Skin epidermis (tissue), 12 donors: ENCODE data around the gene EIF2B5.

Source experiments
- H3K27ac ChIP-seq, 21 experiments: fragments of 200-600 bp; sonication (generic) in 11 of 21; one replicate each; pipeline ENCODE4 v1.5.0; 2020; ENCODE audit warnings: mild to moderate bottlenecking in 3 of 21, inconsistent platforms in 2 of 21, moderate library complexity in 2 of 21
- H3K4me3 ChIP-seq, 7 experiments: fragments of 200-600 bp; sonication (generic) in 2 of 7; one replicate each; pipeline ENCODE4 v1.5.0; 2020; ENCODE audit warnings: inconsistent platforms in 2 of 7, mild to moderate bottlenecking in 2 of 7, moderate library complexity in 1 of 7

EIF2B5 gene

GRCh38 chr3:184169896-184170875 lies 35.0 kb downstream of the EIF2B5 start:
- H3K27ac ChIP-seq, result no peak overlapping the region
- no peak overlapping the region for H3K4me3 ChIP-seq

- Histone ChIP-seq H3K27ac (peak overlapping the region in 2 of 21 experiments; percentile 34 to 50), H3K4me3 (no peak overlapping the region)
Observed at GRCh38 chr3:184171562-184171961, 36.4 kb downstream of the EIF2B5 start.

GRCh38 chr3:184172681-184173373 lies 37.7 kb downstream of the EIF2B5 start:
- no peak overlapping the region for H3K4me3 ChIP-seq
- H3K27ac ChIP-seq, result peak overlapping the region in 2 of 21 experiments; percentile 2 to 34

GRCh38 chr3:184173374-184173722 lies 38.2 kb downstream of the EIF2B5 start:
- Histone ChIP-seq H3K4me3 (no peak overlapping the region), H3K27ac (peak overlapping the region in 7 of 21 experiments; percentile 8 to 68 (median 35))

- Histone ChIP-seq H3K4me3 (peak overlapping the region in 1 of 7 experiments; percentile 94), H3K27ac (peak overlapping the region in 13 of 21 experiments; percentile 6 to 98 (median 47))
Observed at GRCh38 chr3:184174284-184174645, 39.1 kb downstream of the EIF2B5 start.

GRCh38 chr3:184174646-184175492 lies 39.7 kb downstream of the EIF2B5 start, which contains the start of gene AP2M1:
TSS of gene AP2M1 (plus strand) at chr3:184174855. CDS start at chr3:184176994, 2,139 bp downstream.
- Histone ChIP-seq H3K27ac (peak within 1 kb of the TSS; percentile 62 to 98 (median 96)), H3K4me3 (peak within 1 kb of the TSS; percentile 72 to 100 (median 94))

- Histone ChIP-seq H3K27ac (peak overlapping the region; percentile 62 to 98 (median 96)), H3K4me3 (peak overlapping the region; percentile 72 to 100 (median 94))
Observed at GRCh38 chr3:184175506-184175905, 40.3 kb downstream of the EIF2B5 start.

GRCh38 chr3:184175981-184176376 lies 40.8 kb downstream of the EIF2B5 start:
- Histone ChIP-seq H3K27ac (peak overlapping the region in 20 of 21 experiments; percentile 59 to 98 (median 96)), H3K4me3 (peak overlapping the region; percentile 72 to 100 (median 94))

- Histone ChIP-seq H3K27ac (peak overlapping the region in 20 of 21 experiments; percentile 59 to 98 (median 96)), H3K4me3 (peak overlapping the region; percentile 72 to 100 (median 94))
Observed at GRCh38 chr3:184176377-184177330, 41.5 kb downstream of the EIF2B5 start.

- peak overlapping the region in 2 of 7 experiments; percentile 72 to 94 for H3K4me3 ChIP-seq
- peak overlapping the region in 20 of 21 experiments; percentile 46 to 98 (median 94) for H3K27ac ChIP-seq
Observed at GRCh38 chr3:184177331-184177731, 42.2 kb downstream of the EIF2B5 start.

GRCh38 chr3:184177767-184178306 lies 42.7 kb downstream of the EIF2B5 start:
- peak overlapping the region in 10 of 21 experiments; percentile 15 to 98 (median 95) for H3K27ac ChIP-seq
- no peak overlapping the region for H3K4me3 ChIP-seq

GRCh38 chr3:184178521-184179138 lies 43.5 kb downstream of the EIF2B5 start:
- H3K4me3 ChIP-seq, result no peak overlapping the region
- peak overlapping the region in 2 of 21 experiments; percentile 15 to 29 for H3K27ac ChIP-seq

GRCh38 chr3:184180165-184180564 lies 45.0 kb downstream of the EIF2B5 start:
- Histone ChIP-seq H3K4me3 (no peak overlapping the region), H3K27ac (no peak overlapping the region)

- no peak overlapping the region for H3K27ac ChIP-seq
- no peak overlapping the region for H3K4me3 ChIP-seq
Observed at GRCh38 chr3:184181596-184181995, 46.4 kb downstream of the EIF2B5 start.

GRCh38 chr3:184183679-184184078 lies 48.5 kb downstream of the EIF2B5 start:
- no peak overlapping the region for H3K4me3 ChIP-seq
- H3K27ac ChIP-seq, result no peak overlapping the region

GRCh38 chr3:184184546-184185230 lies 49.5 kb downstream of the EIF2B5 start:
- H3K4me3 ChIP-seq, result no peak overlapping the region
- peak overlapping the region in 11 of 21 experiments; percentile 47 to 93 (median 83) for H3K27ac ChIP-seq
